Ovary (tissue), 3 donors: ENCODE data around the gene KIF26A.

Experiments
- CTCF ChIP-seq, 3 donors: fragments of 450-650 bp in 2 of 3; fragments of 200-600 bp in 1 of 3; IDR thresholded peaks; one replicate each; pipeline versions ENCODE4 v1.5.1 to v1.8.0; 2016 to 2022; ENCODE audit warnings: antibody characterized with exemption in 3 of 3, mild to moderate bottlenecking in 1 of 3
- POLR2A ChIP-seq: fragments of 450-650 bp; IDR thresholded peaks from one replicate; pipeline ENCODE4 v1.6.1; 2017; ENCODE audit warnings: antibody characterized with exemption, mild to moderate bottlenecking, moderate library complexity
- donor health status: DM: no; HTN: no; CAD: no.

- TF ChIP-seq CTCF (IDR thresholded peaks at IDR 0.05) (no peak), POLR2A (no peak)
These were observed 9.4 kb upstream of the KIF26A start for GRCh38 chr14:104128981-104129380.
